NCI-H2171 (cell line): ENCODE measurements around the gene TAP2.
"Not testable (repeated sequence)": the region's sequence is repeated elsewhere in the genome, so short reads cannot be mapped to it uniquely, and the experiment has no call there.

Experiments used
- DNase-seq: peaks from one replicate; lab custom pipeline; 2025; lab: John Stamatoyannopoulos, UW

TAP2 gene

DNA sequence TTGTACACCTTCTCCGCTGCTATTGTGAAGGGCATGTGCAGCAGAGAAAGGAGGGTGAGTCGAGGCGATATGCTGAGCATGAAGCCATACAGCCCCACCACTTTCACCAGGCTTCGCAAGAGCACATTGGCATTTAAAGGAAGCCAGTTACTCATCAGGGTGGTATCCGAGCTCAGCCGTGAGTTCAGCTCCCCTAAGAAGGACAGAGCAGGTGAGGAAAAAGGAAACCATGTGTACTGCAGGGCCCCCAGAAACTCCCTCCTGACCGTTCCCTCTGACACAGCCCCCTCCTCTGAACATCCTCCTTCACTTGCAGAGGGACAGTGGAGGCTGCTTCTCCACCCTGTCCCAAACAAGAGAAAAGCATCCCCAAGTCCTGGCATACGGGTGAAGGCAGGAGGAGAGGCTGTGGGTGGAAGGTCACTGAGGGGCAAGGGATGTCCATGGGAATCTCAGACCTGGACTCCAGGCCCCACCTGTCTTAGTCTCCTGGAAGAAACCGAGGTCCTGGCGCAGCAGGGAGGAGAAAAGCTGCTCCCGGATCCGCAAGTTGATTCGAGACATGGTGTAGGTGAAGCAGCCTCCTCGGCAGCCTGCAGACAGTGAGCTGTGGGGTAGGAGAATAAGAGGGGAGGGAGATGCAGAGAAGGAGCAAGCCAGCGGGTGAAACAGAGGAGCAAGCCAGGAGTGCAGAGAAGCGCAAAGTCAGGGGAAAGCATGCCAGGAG is 3.2 kb downstream of the TAP2 start:
- no peak for DNase-seq

DNA sequence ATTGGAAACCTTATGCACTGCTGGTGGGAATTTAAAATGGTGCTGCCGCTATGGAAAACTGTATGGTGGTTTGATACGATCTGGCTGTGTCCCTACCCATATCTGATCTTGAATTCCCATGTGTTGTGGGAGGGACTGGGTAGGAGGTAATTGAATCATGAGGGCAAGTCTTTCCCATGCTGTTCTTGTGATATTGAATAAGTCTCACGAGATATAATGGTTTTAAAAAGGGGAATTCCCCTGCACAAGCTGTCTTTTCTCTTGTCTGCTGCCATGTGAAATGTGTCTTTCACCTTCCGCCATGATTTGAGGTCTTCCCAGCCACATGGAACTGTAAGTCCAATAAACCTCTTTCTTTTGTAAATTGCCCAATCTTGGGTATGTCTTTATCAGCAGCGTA is 4.9 kb downstream of the TAP2 start:
- DNase-seq, result no peak

DNA sequence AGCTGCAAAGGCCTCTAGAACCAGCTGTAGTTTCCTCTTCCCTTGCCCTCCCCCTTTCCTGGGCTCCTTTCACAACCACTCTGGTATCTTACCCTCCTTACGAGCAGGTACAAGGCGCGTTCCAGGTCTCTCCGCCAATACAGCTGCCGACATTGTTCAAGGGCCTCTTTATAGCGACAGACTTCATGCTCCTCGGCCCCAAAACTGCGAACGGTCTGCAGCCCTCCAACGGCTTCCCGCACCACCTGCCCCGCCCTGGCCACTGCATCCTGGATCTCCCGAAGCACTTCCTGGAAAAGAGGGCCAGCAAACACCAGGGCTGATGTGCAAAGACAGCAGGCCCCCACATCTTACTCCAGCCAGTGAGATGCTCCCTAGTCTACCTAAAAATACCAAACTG is 6.0 kb downstream of the TAP2 start:
- DNase-seq, result no peak

DNA sequence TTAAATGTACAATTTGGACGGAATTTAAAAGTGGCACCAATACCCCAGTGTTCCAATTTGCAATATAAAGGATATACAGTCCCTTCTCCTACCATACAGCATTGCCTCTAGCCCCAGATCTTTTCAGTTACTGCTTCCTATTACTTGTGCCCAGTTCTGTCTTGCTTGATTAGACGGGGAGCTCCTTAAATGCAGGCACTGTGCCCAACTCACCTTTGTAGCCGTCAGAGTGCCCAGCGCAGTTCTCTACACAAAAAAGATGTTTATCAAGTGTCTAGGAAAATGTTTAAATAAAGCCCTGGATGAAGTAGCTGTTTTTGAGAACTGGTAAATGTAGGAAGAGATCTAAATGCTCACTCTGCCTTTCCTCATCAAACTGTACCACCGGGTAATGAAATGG is 7.6 kb downstream of the TAP2 start:
- no peak for DNase-seq

DNA sequence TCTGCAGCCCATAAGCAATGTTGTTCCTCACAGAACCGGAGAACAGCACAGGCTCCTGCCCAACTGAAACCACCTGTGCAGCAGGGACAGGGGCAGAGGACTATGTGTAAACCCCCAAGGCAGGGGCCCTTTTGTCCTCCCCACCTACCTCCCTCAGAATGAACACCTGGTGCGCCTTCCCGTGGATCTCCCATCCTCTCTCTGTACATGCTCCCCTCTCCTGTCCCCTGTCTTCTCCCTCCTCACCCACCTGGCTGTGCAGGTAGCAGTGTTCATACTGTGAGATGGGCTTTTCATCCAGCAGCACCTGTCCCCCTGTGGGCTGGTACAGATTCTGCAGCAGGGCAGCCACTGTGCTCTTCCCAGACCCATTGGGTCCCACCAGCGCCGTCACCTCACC is 8.5 kb downstream of the TAP2 start:
- DNase-seq, result no peak

DNA sequence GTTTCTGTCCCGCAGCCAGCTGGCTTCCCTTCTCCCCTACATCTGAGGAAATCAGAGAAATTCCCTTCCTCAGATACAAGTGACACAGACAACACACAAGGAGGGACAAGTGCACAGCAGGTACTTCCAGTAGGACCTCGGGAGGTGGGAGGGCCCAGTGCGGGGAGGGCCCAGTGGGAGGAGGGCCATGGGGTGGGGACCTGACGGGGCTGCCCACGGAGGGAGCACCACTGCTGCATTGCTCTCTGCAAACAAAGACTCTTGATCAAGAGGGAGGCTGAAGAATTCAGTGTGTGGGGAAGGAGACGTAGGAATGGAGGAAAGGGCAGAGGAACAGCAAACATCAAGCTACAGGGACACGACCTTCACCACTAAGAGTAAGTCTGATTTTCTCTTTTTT is 9.0 kb downstream of the TAP2 start:
- DNase-seq, result no peak

DNA sequence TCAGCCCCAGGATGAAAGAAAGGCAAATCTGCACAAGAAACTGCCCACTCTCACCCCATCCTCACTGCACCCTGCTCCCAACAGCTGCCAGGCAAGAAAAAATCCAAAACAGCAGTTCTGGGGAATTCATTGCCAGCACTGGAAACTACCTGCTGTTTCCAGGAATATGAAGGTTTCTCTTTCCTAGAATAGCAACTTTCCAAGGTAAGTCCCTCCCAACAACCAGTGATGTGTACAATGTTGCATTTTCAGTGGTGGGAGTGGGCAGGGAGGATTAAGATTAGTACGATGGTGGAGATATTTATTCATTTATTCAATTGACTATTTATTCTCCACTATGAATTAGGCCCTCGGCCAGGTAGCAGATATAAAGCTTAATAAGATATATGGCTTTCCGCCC is 11.5 kb downstream of the TAP2 start:
- DNase-seq, result no peak

DNA sequence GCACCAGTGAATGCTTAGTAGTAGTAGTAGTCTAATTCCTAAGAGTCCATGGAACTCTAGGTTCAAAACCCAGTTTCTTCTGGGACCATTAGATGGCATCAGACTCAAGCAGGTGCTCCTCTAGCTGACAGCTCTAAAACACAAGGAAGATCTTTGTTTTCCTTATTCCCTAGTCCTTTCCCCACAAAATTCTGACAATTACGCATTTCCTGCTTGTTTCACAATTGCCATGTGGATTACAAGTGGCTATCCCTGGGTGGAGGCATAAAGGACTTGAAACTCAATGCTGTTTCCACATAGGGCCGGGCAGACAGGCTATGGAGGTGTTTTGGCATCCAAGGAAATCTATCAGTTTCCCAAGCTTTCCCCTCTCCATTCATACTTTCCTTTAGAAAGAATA is 12.6 kb downstream of the TAP2 start:
- no peak for DNase-seq

DNA sequence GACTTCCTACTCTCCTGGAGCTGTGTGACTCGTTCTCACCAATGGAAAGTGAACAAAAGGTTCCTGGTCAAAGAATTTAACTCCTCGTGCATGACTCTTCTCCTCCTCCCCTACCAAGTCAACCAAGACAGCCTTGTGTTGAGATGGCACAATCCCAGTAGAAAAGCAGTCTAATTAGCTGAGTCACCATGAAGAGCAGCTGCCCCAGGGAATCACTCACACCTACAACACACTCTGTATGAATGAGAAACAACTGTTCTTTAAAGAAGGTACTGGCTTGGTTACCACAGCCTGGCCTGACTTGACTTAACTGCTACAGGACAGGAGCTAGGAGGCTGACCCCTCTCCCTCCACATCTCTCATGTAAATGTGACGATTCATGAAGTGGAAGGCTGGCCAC is 18.8 kb downstream of the TAP2 start:
- DNase-seq, result no peak

DNA sequence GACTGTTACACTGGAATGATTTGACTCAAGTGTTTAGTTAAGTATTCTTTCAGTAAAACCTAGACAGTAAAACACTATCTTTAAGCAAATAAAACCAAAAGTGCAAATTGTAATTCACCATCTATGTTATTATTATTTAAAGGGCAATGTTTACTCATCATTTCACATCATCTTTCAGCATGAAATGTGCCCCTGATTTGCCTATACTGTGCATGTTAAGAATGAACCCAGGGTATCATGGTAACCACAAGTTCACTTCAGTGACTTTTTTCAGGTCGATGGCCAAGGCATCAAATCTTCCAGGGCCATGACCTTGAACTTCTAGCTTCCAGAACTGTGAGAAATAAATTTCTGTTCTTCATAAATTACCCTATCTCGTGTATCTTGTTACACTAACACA is 19.7 kb downstream of the TAP2 start:
- no peak for DNase-seq

DNA sequence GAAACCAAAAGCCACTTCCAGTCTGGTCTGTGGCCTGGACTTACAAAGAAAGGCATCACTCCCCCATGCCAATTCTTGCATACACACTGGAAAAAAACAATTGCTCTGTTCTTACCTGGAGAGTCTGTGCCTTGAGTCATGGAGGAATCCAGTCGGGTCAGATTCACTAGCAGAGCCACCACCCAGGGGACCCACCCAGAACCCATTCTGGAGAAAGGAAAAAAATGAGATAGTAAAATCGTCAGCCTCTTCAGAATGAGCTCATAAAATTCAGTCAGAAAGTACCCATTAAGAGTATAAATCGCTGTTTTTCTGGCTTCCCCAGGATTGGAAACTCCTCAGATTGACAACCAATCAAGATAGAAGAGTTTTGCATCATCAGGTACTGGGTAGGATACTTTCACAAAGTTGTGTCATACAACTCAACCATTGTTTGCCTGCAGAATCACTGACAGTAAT is 21.8 kb downstream of the TAP2 start, which contains the start of gene HLA-DOB:
Gene HLA-DOB (minus strand): TSS at position 257 of the 459 bp plus-strand sequence. CDS start 51 bp downstream, at position 206.
- DNase-seq, result no peak

DNA sequence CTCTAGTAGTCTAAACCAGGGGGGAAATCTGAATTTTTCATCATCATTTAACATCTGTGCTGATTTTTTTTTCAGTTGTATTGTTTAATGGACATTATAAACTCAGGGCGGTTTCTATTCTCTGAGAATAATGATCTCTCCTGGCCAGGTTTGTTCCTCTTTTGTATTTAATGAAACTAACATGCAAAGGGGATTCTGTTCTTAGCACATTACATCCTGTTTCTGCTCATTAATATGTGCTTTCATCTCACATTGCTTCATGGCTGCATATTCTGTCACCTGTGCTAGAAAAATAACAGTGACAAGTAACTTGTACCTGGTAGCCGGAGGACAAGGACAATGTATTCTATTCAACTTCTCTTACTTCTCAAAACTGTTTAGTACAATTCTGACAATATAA is 22.5 kb downstream of the TAP2 start:
- no peak for DNase-seq

DNA sequence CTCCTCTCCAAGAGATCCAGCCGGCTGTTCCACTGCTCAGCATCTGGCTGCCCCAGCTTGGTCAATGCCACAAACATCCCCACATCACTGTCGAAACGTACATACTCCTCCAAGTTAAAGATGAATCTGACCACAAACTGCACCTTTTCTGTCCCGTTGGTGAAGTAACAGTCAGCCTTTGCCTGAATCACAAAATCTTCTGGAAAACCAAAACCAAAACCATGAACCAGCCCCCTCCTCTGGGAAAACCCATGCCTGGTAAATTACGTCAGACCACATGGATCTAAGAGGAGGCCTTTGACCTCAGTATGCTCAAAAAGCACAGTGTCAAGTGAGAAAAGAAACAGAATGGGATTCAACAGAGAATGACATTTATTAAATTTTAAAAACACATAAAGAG is 23.4 kb downstream of the TAP2 start:
- no peak for DNase-seq

DNA sequence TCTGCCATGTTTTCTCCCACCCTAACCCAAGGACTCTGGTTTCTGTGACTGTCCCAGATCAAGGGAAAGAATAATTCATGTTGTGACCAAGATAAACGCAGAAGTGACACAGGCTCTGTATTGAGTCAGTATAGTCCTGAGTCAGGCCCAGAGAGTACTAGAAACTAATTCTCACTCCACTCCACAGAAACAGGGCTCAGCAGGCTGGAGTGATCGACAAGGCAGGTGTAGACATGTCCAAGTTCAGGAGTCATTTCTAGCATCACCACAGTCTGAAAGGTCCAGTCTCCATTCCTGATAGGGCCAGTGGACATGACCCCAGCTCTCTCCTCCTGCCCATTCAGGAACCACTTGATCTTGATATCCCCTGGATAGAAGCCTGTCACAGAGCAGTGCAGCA is 24.4 kb downstream of the TAP2 start:
- DNase-seq, result no peak

DNA sequence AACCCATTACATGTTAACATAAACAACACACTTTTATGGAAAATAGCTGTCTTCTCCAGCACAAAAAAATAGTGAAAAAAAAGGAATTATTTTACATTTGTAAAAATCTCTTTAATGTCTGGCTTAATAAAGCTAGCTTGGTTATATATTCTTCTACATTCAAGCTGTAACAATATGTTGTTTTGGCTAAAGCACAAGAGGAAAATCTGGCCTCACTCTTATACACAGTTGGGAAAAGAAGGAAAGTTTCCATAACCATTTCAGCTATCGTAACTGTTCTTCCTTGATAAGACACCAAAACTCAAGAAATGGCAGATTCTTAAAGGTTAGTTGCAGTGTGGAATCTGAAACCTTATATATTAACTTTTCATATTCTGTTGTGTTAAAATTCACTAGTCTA is 29.4 kb downstream of the TAP2 start:
- no peak for DNase-seq

DNA sequence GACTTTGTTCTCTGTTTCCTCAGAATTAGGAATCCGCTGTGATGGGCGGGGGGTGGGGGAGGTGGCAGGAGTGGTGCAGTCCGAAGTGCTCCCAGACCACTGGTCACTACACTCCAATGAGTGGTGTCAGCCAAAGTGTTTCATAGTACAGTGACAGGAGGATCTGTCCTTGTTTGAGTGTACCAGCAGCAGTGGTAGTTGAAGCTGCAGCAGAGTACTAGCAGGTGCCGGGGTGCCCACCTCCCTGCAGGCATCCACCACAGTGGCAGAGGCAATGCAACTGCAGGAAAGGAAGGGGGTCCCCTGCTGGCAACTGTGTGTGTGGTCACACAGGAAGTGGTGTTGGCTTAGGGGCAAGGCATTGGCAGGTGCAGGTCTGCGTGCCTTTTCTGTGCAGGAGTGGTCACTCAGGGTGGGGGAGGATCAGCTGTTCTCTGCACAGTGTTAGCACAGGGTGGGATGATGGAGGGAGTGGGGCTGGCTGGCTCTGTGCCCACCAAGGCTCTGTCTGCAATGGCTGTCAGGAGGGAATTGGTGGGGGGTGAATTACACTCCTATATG is 31.4 kb downstream of the TAP2 start:
- DNase-seq, result no peak

DNA sequence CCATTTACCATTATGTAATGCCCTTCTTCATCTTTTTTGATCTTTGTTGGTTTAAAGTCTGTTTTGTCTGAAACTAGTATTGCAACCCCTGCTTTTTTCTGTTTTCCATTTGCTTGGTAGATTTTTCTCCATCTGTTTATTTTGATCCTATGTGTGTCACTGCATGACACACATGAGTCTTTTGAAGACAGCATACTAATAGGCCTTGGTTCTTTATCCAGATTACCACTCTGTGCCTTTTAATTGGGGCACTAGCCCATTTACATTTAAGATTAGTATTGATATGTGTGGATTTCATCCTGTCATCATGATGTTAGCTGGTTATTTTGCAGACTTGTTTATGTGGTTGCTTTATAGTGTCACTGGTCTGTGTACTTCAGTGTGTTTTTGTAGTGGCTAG is 33.1 kb downstream of the TAP2 start:
- DNase-seq, result not testable (repeated sequence)

DNA sequence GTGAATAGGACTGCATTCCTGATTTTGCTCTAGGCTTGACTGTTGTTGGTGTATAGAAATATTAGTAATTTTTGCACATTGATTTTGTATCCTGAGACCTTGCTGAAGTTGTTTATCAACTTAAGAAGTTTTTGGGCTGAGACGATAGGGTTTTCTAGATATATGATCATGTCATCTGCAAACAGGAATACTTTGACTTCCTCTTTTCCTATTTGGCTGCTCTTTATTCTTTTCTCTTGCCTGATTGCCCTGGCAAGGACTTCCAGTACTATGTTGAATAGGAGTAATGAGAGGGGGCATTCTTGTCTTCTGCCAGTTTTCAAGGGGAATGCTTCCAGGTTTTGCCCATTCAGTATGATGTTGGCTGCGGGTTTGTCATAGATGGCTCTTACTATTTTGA is 35.1 kb downstream of the TAP2 start:
- DNase-seq, result no peak

DNA sequence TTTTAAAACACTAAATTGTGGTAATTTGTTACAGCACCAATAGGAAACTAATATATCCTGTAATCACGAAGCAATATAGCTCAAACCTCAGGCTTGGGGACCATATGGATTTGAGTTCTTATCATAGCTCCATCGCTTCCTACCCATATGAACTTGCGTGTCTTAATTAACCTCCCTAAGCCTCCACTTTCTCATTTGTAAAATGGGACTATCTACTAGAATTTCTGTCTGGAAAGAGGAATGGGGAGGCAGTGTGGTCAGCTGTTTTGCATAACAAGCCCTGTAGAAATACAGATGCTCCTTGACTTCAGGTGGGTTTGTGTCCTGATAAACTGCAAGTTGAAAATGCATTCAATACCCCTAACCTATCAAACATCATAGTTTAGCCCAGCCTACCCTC is 38.8 kb downstream of the TAP2 start:
- DNase-seq, result no peak

DNA sequence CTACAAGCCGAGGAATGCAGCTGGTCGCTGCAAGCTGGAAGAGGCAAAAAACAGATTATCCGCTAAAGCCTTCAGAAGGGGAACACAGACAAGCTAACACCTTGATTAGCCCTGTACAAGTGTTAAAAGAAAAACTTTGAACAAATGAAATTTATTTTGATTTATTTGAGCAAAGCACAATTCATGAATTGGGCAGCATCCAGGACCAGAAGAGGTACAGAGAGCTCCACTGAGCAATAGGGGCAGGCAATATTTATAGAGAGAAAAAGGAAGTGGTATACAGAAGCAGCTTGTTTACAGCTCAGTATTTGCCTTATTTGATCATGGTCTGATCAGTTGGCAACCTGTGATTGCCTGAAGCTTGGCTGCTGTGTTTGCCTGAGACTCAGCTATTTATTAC is 39.4 kb downstream of the TAP2 start:
- no peak for DNase-seq

DNA sequence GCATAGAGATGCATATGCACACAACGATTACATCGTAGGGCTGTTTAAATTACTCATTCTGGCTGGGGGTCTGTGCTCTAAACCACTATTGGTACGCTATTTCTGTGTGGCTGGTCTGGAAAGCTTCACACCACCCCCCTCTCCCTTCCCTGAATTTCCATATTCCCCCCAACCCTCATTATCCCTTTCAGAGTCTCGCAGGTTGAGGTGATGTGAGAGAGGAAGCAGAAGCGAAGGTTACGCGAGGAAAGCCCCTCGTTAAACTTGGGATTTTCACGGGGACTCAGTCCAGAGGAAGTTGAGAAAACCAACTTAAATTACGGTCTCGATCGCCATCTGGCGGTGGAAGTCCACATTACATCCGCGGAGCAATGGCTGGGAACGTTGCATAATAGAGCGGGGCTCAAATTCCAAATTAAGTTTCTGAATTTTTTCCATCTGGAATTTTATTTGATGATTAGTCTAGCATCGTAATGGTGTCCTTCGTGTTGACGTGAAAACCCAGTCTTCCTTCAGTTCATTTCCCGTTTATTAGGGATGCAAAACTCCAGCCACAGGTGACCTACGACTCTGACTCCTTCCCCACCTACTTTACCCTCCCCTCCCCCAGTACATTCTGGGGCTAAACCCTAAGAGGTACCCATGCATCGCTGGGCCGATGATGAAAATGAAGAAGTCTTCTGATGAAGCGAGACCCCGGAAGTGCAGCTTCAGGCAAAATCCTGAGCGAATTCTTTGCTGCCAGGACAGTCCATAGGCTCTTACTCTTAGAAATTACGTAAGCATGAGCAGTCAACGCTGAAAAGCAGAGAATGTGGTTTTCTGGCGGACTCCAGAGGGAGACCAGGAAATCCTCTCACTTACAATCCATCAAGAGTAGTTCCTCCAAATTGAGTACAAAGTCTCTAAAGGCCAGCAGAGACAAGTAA is 41.4 kb downstream of the TAP2 start:
- peak; percentile 6 for DNase-seq

DNA sequence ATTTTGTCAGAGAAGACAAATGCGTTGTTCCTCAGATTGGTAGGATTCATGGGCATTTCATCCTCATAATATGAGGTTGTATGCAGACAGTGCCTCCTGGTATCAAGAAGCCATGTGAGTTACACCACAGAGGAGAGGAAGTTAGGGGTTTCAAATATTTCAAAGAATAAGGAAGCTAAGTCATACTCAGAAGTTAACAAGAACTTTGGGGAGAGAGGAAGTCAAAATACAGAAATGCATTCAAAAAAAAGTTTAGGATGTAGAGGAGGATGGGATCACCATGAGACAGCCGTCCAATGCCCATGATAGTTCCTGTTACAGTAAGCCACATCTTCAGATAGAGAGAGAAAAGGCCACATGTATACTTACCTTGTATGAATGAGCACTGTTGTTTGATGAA is 44.0 kb downstream of the TAP2 start:
- no peak for DNase-seq

DNA sequence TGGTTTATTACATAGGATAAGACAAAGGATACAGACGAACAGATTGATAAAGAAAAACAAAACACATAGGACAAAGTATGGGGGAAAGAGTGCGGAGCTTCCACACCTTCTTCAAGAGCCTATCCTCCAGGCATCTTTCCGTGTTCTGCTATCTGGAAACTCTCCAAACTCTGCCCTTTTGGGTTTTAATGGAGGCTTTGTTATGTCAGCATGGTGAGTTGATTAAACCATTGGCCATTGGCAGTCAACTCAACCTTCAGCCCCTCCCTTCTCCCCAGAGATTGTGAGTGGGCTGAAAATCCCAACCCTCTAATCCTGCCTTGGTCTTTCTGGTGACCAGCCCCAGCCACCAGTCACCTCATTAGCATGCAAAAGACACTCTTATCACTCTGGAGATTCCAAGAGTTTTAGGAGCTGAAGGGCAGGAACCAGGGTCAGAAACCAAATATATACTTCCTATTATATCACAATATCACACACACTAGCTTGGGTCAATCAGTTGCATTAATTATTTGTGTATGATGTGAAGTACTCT is 45.6 kb downstream of the TAP2 start:
- no peak for DNase-seq
